IMR-90 (cell line): Measurements from ENCODE around the gene RIC8B. TPM values are rescaled to one million over a fixed set of nuclear protein-coding genes. Genes with fewer than 3 reads are reported as not detected.
A peak's percentile ranks its signal among the peaks of the same experiment; 100 is the strongest.

Source experiments
- ATAC-seq: fragments of 200-7000 bp; cut with Tn5 transposase; 2 replicates; pipeline ENCODE4 v1.9.1; 2020; ENCODE audit warnings: low read depth, mild to moderate bottlenecking, moderate library complexity
- BruUV-seq: library from RNA; stranded (reverse); fragments of 400-500 nt; replicated peaks from 2 replicates; lab custom pipeline; 2021; lab: Mats Ljungman, UMichigan
- CTCF ChIA-PET: fragments of 300-600 bp; formaldehyde crosslinking; extraction: SDS; loops from one replicate; lab custom pipeline; 2021; ENCODE audit warnings: antibody characterized with exemption; lab: Yijun Ruan, JAX
- POLR2A ChIA-PET: fragments of 300-600 bp; sonication (Branson Sonifier 250); formaldehyde crosslinking; loops from one replicate; lab custom pipeline; 2022; ENCODE audit warnings: antibody characterized with exemption; ENCODE audit not compliant: unreplicated experiment; lab: Charles Lee
- DNase-seq: peaks from one replicate; pipeline ENCODE4 v3.0.0; 2013
- H2AFZ ChIP-seq: replicated peaks from 2 replicates; pipeline ENCODE3; 2013; ENCODE audit warnings: low read length, mild to moderate bottlenecking; ENCODE audit not compliant: poor library complexity
- H2AK5ac ChIP-seq: 2 replicates; pipeline ENCODE4 v1.6.1; 2013; ENCODE audit warnings: low read depth, low read length, inconsistent platforms
- H2AK9ac ChIP-seq: replicated peaks from 2 replicates; pipeline ENCODE3; 2013; ENCODE audit warnings: mild to moderate bottlenecking, low read depth, low read length, moderate library complexity; ENCODE audit not compliant: poor library complexity
- H2BK120ac ChIP-seq: 2 replicates; pipeline ENCODE4 v1.6.1; 2013; ENCODE audit warnings: low read depth, low read length, inconsistent platforms
- H2BK15ac ChIP-seq: 3 replicates; pipeline ENCODE4 v1.6.1; 2013; ENCODE audit warnings: low read depth, low read length, inconsistent platforms
- H2BK20ac ChIP-seq: 2 replicates; pipeline ENCODE4 v1.6.1; 2013; ENCODE audit warnings: low read depth, mild to moderate bottlenecking, inconsistent platforms, low read length, moderate library complexity
- H2BK5ac ChIP-seq: 2 replicates; pipeline ENCODE4 v1.6.1; 2013; ENCODE audit warnings: mild to moderate bottlenecking, low read depth, low read length, inconsistent platforms; ENCODE audit not compliant: poor library complexity, severe bottlenecking
- H3K14ac ChIP-seq: replicated peaks from 2 replicates; pipeline ENCODE4 v1.6.1; 2013; ENCODE audit warnings: low read depth, low read length, inconsistent platforms
- H3K18ac ChIP-seq: 2 replicates; pipeline ENCODE4 v1.6.1; 2013; ENCODE audit warnings: low read depth, low read length, control low read depth
- H3K23ac ChIP-seq: 2 replicates; pipeline ENCODE4 v1.6.1; 2013; ENCODE audit warnings: low read depth, low read length, inconsistent platforms
- H3K27ac ChIP-seq: 2 replicates; pipeline ENCODE4 v1.5.1; 2013; ENCODE audit warnings: mild to moderate bottlenecking, control low read depth, low read length; ENCODE audit not compliant: insufficient read depth
- H3K27me3 ChIP-seq: 2 replicates; pipeline ENCODE4 v1.6.1; 2013; ENCODE audit warnings: low read length; ENCODE audit not compliant: control insufficient read depth, insufficient read depth
- H3K36me3 ChIP-seq: 2 replicates; pipeline ENCODE4 v1.6.1; 2013; ENCODE audit warnings: low read length, mixed read lengths; ENCODE audit not compliant: control insufficient read depth, insufficient read depth
- H3K4ac ChIP-seq: 2 replicates; pipeline ENCODE4 v1.6.1; 2013; ENCODE audit warnings: low read depth, low read length, inconsistent platforms
- H3K4me1 ChIP-seq: 2 replicates; pipeline ENCODE4 v1.6.1; 2013; ENCODE audit warnings: low read length, mixed read lengths; ENCODE audit not compliant: control insufficient read depth, insufficient read depth
- H3K4me2 ChIP-seq: 2 replicates; pipeline ENCODE4 v1.6.1; 2013; ENCODE audit warnings: low read depth, mild to moderate bottlenecking, control low read depth, low read length, moderate library complexity
- H3K4me3 ChIP-seq: 2 replicates; pipeline ENCODE4 v1.5.1; 2013; ENCODE audit warnings: low read depth, mild to moderate bottlenecking, control low read depth, low read length, moderate library complexity; ENCODE audit not compliant: insufficient read depth
- H3K56ac ChIP-seq: 2 replicates; pipeline ENCODE4 v1.6.1; 2013; ENCODE audit warnings: low read length, inconsistent platforms; ENCODE audit not compliant: insufficient read depth; ENCODE audit errors: extremely low read depth
- H3K79me1 ChIP-seq, 2 experiments: 2 replicates each; pipeline ENCODE4 v1.6.1; 2013; ENCODE audit warnings: low read length in 2 of 2, inconsistent platforms in 1 of 2, low read depth in 1 of 2
- H3K9ac ChIP-seq: 2 replicates; pipeline ENCODE4 v1.6.1; 2013; ENCODE audit warnings: low read depth, low read length, control low read depth
- H3K9me1 ChIP-seq: 2 replicates; pipeline ENCODE4 v1.6.1; 2013; ENCODE audit warnings: low read length, inconsistent platforms; ENCODE audit not compliant: insufficient read depth
- H3K9me3 ChIP-seq: 2 replicates; pipeline ENCODE4 v1.6.1; 2013; ENCODE audit warnings: low read length; ENCODE audit not compliant: control insufficient read depth, insufficient read depth
- H4K20me1 ChIP-seq: 2 replicates; pipeline ENCODE4 v1.6.1; 2013; ENCODE audit warnings: low read length, inconsistent platforms; ENCODE audit not compliant: insufficient read depth
- H4K5ac ChIP-seq: 2 replicates; pipeline ENCODE4 v1.6.1; 2013; ENCODE audit warnings: mild to moderate bottlenecking, low read depth, low read length, control low read depth
- H4K8ac ChIP-seq, 2 experiments: 2 replicates each; pipeline ENCODE4 v1.6.1; 2013; ENCODE audit warnings: low read depth in 2 of 2, low read length in 2 of 2, control low read depth in 1 of 2, inconsistent platforms in 1 of 2
- H4K91ac ChIP-seq: 2 replicates; pipeline ENCODE4 v1.6.1; 2013; ENCODE audit warnings: low read depth, low read length, inconsistent platforms; ENCODE audit not compliant: insufficient read depth
- MAFK ChIP-seq: IDR thresholded peaks from 2 replicates; pipeline ENCODE4 v1.6.1; 2012; ENCODE audit warnings: low read depth, low read length, improper control_type of control experiment
- MXI1 ChIP-seq: IDR thresholded peaks from 2 replicates; pipeline ENCODE4 v1.6.1; 2012; ENCODE audit warnings: low read depth, mild to moderate bottlenecking, low read length, moderate library complexity, borderline replicate concordance
- NFE2L2 ChIP-seq: fragments of 150-350 bp; IDR thresholded peaks from 2 replicates; pipeline ENCODE4 v1.6.1; 2016; ENCODE audit warnings: low read depth, mild to moderate bottlenecking, low read length
- RCOR1 ChIP-seq: IDR thresholded peaks from 2 replicates; pipeline ENCODE4 v1.6.1; 2012; ENCODE audit warnings: mild to moderate bottlenecking, low read length, improper control_type of control experiment; ENCODE audit not compliant: insufficient replicate concordance
- WGBS, 2 experiments: methylation state at CpG; one replicate each; pipeline versions ENCODE4 v1.1.5 to v1.1.7; 2013; ENCODE audit warnings: missing lambda C conversion rate in 2 of 2; ENCODE audit not compliant: insufficient read length in 1 of 2; ENCODE audit errors: extremely low coverage in 2 of 2; 5-methylcytosine and 5-hydroxymethylcytosine counted together
- dilution Hi-C: fragments of 300-500 bp; cut with HindIII; formaldehyde crosslinking; loops from one replicate; pipeline ENCODE4 v1.14.3; 2018; ENCODE audit warnings: low sequenced_read_pairs; ENCODE audit not compliant: unreplicated experiment
- in situ Hi-C: fragments of 300-500 bp; cut with MboI; formaldehyde crosslinking; loops from 3 replicates; pipeline ENCODE4 v1.14.3; 2019; ENCODE audit warnings: low sequenced_read_pairs, inconsistent platforms, mixed read lengths
- intact Hi-C: fragments of 100-400 bp; cut with micrococcal nuclease; formaldehyde crosslinking; loops from 2 replicates; pipeline ENCODE4 v1.10.0; 2022
- polyA plus RNA-seq, 3 experiments: library from polyadenylated mRNA; depleted of rRNA; stranded (reverse); fragments of >200 nt; gene quantifications; 2 replicates each; pipeline ENCODE4 v1.2.3, GENCODE V29; 2012; ENCODE audit warnings: low replicate concordance in 1 of 3
- total RNA-seq: library from RNA; depleted of rRNA; stranded (reverse); fragments of >200 nt; gene quantifications from 2 replicates; pipeline ENCODE4 v1.2.3, GENCODE V29; 2012
- TF ChIP-seq, protein P1 (sequence below): fragments of 150-350 bp; IDR thresholded peaks from 2 replicates; pipeline ENCODE4 v1.6.1; 2017; ENCODE audit warnings: mild to moderate bottlenecking, antibody characterized with exemption, low read length, low read depth

The RIC8B gene
- total and polyA plus RNA-seq, 2 of the 4 experiments (the other 2 are of a cell fraction): 5.5 to 19.5 TPM

DNA sequence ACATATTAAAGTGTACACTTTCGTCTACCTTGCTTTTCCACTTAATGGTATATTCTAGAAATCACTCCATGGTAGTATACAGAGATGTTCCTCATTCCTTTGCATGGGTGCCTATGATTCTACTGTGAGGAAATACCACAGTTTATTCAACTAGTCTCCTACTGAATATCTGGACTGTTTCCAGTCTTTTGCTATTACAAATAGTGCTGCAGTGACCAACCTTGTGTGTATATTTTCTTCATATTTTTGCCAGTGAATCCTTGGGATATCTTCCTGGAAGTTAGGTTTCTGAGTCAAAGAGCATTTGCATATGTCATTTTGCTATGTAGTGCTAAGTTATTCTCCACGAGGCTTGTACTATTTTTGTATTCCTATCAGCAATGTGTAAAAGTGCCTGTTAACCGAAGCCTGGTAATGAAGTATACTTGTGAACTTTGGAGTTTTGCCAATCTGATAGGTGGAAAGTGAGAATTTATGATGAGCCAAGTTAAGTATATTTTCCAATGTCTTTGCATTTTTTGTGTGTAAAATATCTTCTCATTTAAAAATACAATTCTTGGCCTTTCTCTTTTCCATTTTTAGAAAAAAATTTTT is 149.9 kb downstream of the RIC8B start:
- no peak overlapping the region for H2BK20ac ChIP-seq
- H3K9ac ChIP-seq: no peak overlapping the region
- no peak overlapping the region for H4K91ac ChIP-seq
- intact Hi-C loops (loop anchor here (5.0 to 10.0 kb wide), 2 partner anchors 82 to 330 kb away; no protein-coding TSS in a partner anchor), dilution Hi-C loops (loop anchor here (25.0 kb wide), 1 partner anchor 537 kb away; no protein-coding TSS in a partner anchor), in situ Hi-C loops (no loop called here)
- H2BK120ac ChIP-seq: no peak overlapping the region
- WGBS, 2 experiments: no CpG with 5 or more reads among the region's 3 CpGs
- POLR2A ChIA-PET: no interaction called here
- H4K8ac ChIP-seq: no peak overlapping the region
- no peak overlapping the region for H4K5ac ChIP-seq
- no peak overlapping the region for H3K4me3 ChIP-seq
- H3K4ac ChIP-seq: no peak overlapping the region
- no peak overlapping the region for H2BK15ac ChIP-seq
- H2AFZ ChIP-seq: no peak overlapping the region
- no peak overlapping the region for H2AK9ac ChIP-seq
- no peak for TF ChIP-seq NFE2L2
- no peak for TF ChIP-seq RCOR1
- no peak for TF ChIP-seq MAFK
- TF ChIP-seq, protein P1, sequence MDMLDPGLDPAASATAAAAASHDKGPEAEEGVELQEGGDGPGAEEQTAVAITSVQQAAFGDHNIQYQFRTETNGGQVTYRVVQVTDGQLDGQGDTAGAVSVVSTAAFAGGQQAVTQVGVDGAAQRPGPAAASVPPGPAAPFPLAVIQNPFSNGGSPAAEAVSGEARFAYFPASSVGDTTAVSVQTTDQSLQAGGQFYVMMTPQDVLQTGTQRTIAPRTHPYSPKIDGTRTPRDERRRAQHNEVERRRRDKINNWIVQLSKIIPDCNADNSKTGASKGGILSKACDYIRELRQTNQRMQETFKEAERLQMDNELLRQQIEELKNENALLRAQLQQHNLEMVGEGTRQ: no peak
- no peak for TF ChIP-seq MXI1
- H3K9me3 ChIP-seq: no peaks in the 10 kb centered on the region
- no peak overlapping the region for H3K56ac ChIP-seq
- no peak overlapping the region for H3K23ac ChIP-seq
- H3K4me2 ChIP-seq: no peak overlapping the region
- BruUV-seq: no TSS peak
- no peaks in the 10 kb centered on the region for H3K9me1 ChIP-seq
- peaks cover 7% of the 10 kb centered on the region; the same call in 1 of the 2 replicates for H3K27me3 ChIP-seq
- H4K20me1 ChIP-seq: no peaks in the 10 kb centered on the region
- ATAC-seq (peak; percentile 77), DNase-seq (peak; percentile 48)
- no peak overlapping the region for H3K14ac ChIP-seq
- H3K36me3 ChIP-seq: no peaks in the 10 kb centered on the region
- H3K18ac ChIP-seq: no peak overlapping the region
- no peak overlapping the region for H2AK5ac ChIP-seq
- no peaks in the 10 kb centered on the region for H3K4me1 ChIP-seq
- CTCF ChIA-PET: no interaction called here
- H3K27ac ChIP-seq: no peak overlapping the region
- no peaks in the 10 kb centered on the region for H3K79me1 ChIP-seq
- H2BK5ac ChIP-seq: no peak overlapping the region
